HepG2 (cell line): ENCODE measurements around the gene MLLT10. TPM values are rescaled to one million over a fixed set of nuclear protein-coding genes. Genes with fewer than 3 reads are reported as not detected.

ENCODE experiments used
- AFF4 ChIP-seq: sonication (generic); formaldehyde crosslinking; IDR thresholded peaks from 2 replicates; pipeline ENCODE4 v1.4.0; 2020; ENCODE audit warnings: missing genetic modification reagents
- CCAR2 ChIP-seq: fragments of 200-400 bp; formaldehyde crosslinking; optimal IDR thresholded peaks from 2 replicates; pipeline ENCODE3; 2018; ENCODE audit warnings: low read depth, mild to moderate bottlenecking, low read length, moderate library complexity
- HOXA7 ChIP-seq: sonication (generic); formaldehyde crosslinking; IDR thresholded peaks from 2 replicates; pipeline ENCODE4 v1.8.1; 2022; ENCODE audit warnings: mild to moderate bottlenecking, missing genetic modification reagents, moderate library complexity
- KDM6A ChIP-seq: IDR thresholded peaks from 2 replicates; pipeline ENCODE4 v1.6.1; 2016; ENCODE audit warnings: low read depth
- MAFF ChIP-seq: IDR thresholded peaks from 2 replicates; pipeline ENCODE4 v1.6.1; 2011; ENCODE audit warnings: low read depth, low read length, improper control_type of control experiment
- NR1H2 ChIP-seq: sonication (generic); formaldehyde crosslinking; IDR thresholded peaks from 2 replicates; pipeline ENCODE4 v1.8.1; 2022; ENCODE audit warnings: low read depth, missing genetic modification reagents, borderline replicate concordance
- PAF1 ChIP-seq: IDR thresholded peaks from 2 replicates; pipeline ENCODE4 v1.6.1; 2016; ENCODE audit warnings: missing genetic modification reagents, missing compliant biosample characterization
- SRSF1 ChIP-seq: fragments of 200-400 bp; formaldehyde crosslinking; optimal IDR thresholded peaks from 2 replicates; pipeline ENCODE3; 2017; ENCODE audit warnings: mild to moderate bottlenecking, low read depth, low read length, moderate library complexity
- U2AF2 ChIP-seq: fragments of 200-400 bp; formaldehyde crosslinking; IDR thresholded peaks from 2 replicates; pipeline ENCODE4 v1.6.1; 2017; ENCODE audit warnings: low read depth, mild to moderate bottlenecking, low read length
- ZBTB40 ChIP-seq, 2 experiments: fragments of 450-650 bp in 1 of 2; sonication (generic) in 1 of 2; formaldehyde crosslinking in 1 of 2; IDR thresholded peaks; 2 replicates each; pipeline versions ENCODE4 v1.6.1 to v1.8.0; 2016 to 2022; ENCODE audit warnings: antibody characterized with exemption in 1 of 2, mild to moderate bottlenecking in 1 of 2, missing genetic modification reagents in 1 of 2
- ZFP62 ChIP-seq: sonication (generic); formaldehyde crosslinking; IDR thresholded peaks from 2 replicates; pipeline ENCODE4 v1.4.0; 2020; ENCODE audit warnings: missing genetic modification reagents
- ZMAT5 ChIP-seq: sonication (generic); formaldehyde crosslinking; IDR thresholded peaks from 2 replicates; pipeline ENCODE4 v1.5.0; 2020; ENCODE audit warnings: mild to moderate bottlenecking, low read depth, missing genetic modification reagents, borderline replicate concordance
- ZNF160 ChIP-seq: sonication (generic); formaldehyde crosslinking; IDR thresholded peaks from 2 replicates; pipeline ENCODE4 v1.8.0; 2022; ENCODE audit warnings: mild to moderate bottlenecking, inconsistent platforms, missing genetic modification reagents
- ZNF326 ChIP-seq: sonication (generic); formaldehyde crosslinking; IDR thresholded peaks from 2 replicates; pipeline ENCODE4 v1.4.0; 2020; ENCODE audit warnings: missing genetic modification reagents, borderline replicate concordance
- ZNF557 ChIP-seq: sonication (generic); formaldehyde crosslinking; IDR thresholded peaks from 2 replicates; pipeline ENCODE4 v1.4.0; 2020; ENCODE audit warnings: missing genetic modification reagents
- ZNF841 ChIP-seq: sonication (generic); formaldehyde crosslinking; IDR thresholded peaks from 2 replicates; pipeline ENCODE4 v1.8.1; 2023; ENCODE audit warnings: missing genetic modification reagents, borderline replicate concordance
- polyA plus RNA-seq, 8 experiments: library from polyadenylated mRNA; depleted of rRNA in 3 of 8; stranded (reverse) in 7 of 8; unstranded in 1 of 8; fragments of >200 nt; fragmentation: Illumina TruSeq in 4 of 8; extraction: Trizol in 4 of 8; gene quantifications; 2 replicates each; pipeline versions ENCODE4 v1.2.1 to v1.2.3, GENCODE V29; 2011 to 2016; ENCODE audit warnings: low read depth in 4 of 8, missing spikeins in 1 of 8, mixed read lengths in 1 of 8; ENCODE audit not compliant: insufficient read depth in 1 of 8
- total RNA-seq, 5 experiments: library from RNA; depleted of rRNA; stranded (reverse); fragments of >200 nt; fragmentation: Illumina TruSeq; extraction: Trizol; gene quantifications; 2 replicates each; pipeline ENCODE4 v1.2.3, GENCODE V29; 2016; ENCODE audit warnings: low read depth in 1 of 5

MLLT10 gene
- total and polyA plus RNA-seq, 2 of the 13 experiments (the other 11 are each of a cell fraction or from before 2014, with no cell fraction given) = 51.3 to 84.1 TPM

- TF ChIP-seq HOXA7 (CRISPR knock-in tag) = no peak
- no peak for TF ChIP-seq ZNF326
- TF ChIP-seq NR1H2 (CRISPR knock-in tag) = no peak
- TF ChIP-seq AFF4 (CRISPR knock-in tag) = peak; percentile 71; the same call in 1 of the 2 replicates
- no peak for TF ChIP-seq U2AF2
- no peak for TF ChIP-seq CCAR2
- TF ChIP-seq ZMAT5 (CRISPR knock-in tag) = 0 out of 2 replicates have a peak, but pooled peaks have one; percentile 76
- TF ChIP-seq ZNF160 = peak; percentile 90
- TF ChIP-seq ZBTB40 (IDR thresholded peaks at IDR 0.05) = no peak
- TF ChIP-seq ZBTB40 (CRISPR knock-in tag; IDR thresholded peaks at IDR 0.05) = peak; percentile 47; the same call in 1 of the 2 replicates
- peak; percentile 81; the same call in 1 of the 2 replicates for TF ChIP-seq ZNF557 (CRISPR knock-in tag)
- peak; percentile 68 for TF ChIP-seq SRSF1
- TF ChIP-seq MAFF = no peak
- no peak for TF ChIP-seq PAF1 (CRISPR knock-in tag)
- TF ChIP-seq ZFP62 (CRISPR knock-in tag) = no peak
- no peak for TF ChIP-seq ZNF841 (CRISPR knock-in tag)
- no peak for TF ChIP-seq KDM6A (CRISPR knock-in tag)
These were observed at the start of gene MLLT10 (continued) for GRCh38 chr10:21533467-21534279.
